HG03103 (cell line): Measurements from ENCODE around the gene KCNQ1.

Experiments
- ATAC-seq: cut with Tn5 transposase; IDR thresholded peaks from one replicate; pipeline ENCODE4 v1.9.1; 2021; ENCODE audit warnings: low read depth; ENCODE audit not compliant: unreplicated experiment

KCNQ1 gene

GRCh38 chr11:2808850-2809846 lies 364.3 kb downstream of the KCNQ1 start:
- ATAC-seq, result no peak

- no peak for ATAC-seq
Measured at GRCh38 chr11:2809854-2810253, 365.0 kb downstream of the KCNQ1 start.

GRCh38 chr11:2810411-2811205 lies 365.8 kb downstream of the KCNQ1 start:
- no peak for ATAC-seq

DNA sequence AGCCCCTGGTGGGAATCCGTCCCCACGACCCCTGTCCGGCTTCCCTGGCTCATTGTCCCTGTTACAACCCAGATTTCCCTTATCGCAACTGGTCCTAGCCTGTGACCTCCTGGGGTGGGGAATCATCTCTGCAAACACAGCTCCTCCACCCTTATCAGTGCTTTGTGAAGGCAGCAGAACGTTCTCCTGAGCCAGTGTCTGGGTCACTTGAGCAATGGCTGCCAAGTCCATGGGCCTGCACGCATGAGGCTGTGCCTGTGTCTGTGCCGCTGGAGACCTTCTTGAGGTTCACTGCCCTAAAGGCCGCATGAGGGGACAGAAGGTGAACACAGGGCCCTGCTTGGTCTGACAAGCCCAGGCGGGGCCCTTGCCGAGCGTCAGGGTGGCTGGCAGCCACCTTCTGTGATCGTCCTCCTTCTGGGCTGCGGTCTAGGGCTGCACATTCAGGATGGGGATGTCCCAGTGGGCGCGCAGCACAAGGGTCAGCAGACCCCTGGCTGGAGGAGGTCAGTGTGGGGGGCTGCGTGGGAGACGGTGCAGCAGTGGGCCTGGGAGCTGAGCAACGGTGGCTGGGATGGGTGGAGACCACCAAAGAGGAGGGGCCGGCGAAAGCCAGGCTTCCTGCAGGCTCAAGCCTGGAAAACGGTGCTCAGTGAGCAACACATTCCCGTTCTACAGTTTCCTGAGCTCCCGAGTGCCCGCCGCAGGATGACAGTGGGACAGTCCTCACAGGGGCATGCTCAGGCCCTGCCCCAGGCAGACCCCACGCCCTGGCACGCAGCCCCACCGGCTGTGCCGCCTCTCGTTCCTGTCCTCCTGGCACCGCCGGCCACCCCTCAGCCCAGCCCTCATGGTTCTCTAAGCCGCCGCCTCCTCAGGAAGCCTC lies 366.6 kb downstream of the KCNQ1 start:
- ATAC-seq, result no peak

DNA sequence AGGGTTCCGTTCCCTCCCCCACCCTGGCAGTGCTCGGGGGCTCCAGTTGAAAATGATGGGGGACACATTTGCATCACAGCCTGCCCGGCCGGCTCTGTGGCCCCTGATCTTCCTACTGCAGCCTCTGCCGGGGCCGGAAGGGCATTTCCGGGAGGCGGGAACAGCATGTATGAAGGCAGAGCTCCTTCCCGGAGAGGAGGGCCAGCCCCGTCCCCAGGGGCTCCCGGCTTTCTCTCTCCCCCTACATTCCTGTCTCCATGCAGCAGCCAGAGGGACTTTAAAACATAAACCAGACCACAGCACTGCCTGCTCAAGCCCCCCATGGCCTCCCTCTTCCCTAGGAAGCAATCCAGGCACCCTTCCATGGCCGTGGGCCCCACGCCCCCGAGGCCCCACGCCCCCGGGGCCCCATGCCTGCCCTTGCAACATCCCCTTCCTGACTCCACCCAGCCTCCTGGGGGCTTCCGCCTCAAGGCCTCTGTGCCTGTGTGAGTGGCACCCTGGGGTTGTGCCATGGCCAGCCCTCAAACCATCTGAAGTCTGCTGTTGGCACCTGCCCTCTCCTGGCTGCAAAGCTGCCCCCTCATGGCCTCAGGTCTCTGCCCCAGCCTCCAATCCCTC lies 367.7 kb downstream of the KCNQ1 start:
- no peak for ATAC-seq

DNA sequence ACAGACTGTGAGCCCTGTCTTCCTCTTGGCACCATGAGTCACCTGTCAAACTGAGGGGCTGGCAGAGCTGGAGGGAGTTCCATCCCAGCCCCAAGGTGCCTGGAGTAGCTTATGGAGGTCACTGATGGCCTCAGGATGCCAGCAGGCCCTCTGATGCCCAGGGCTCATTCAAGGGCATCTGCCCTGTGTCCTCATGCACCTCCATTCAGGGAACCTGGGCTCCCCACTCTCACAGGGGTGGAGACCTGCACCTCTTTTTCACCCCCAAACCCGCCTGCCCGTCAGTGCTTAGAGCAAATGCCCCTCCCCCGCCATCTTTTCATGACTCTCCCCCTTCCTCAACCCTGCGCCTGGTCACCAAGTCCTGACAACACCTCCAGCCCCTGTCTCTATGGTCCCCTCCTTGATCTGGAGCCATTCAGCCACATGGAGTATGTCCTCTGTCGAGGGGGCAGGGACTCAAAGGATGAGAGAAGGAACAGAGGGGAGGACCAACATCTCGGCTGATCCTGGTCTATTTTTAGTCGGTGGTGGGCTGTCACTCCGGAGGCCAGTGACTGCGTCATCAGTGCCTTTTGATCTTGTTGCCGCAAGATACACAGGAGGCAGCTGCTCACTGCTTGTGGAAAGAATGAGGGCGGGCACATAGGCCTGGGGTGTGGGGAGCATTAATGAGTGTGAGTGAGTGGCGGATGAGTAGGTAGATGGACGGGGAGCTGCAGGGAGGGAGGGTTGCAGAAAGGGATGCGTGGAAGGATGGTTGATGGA lies 368.5 kb downstream of the KCNQ1 start:
- no peak for ATAC-seq

- no peak for ATAC-seq
Measured at GRCh38 chr11:2813968-2814367, 369.2 kb downstream of the KCNQ1 start.

- no peak for ATAC-seq
Measured at GRCh38 chr11:2814751-2815150, 369.9 kb downstream of the KCNQ1 start.

- ATAC-seq, result no peak
Measured at GRCh38 chr11:2815762-2816496, 371.1 kb downstream of the KCNQ1 start.

GRCh38 chr11:2816523-2816922 lies 371.7 kb downstream of the KCNQ1 start:
- ATAC-seq, result no peak

DNA sequence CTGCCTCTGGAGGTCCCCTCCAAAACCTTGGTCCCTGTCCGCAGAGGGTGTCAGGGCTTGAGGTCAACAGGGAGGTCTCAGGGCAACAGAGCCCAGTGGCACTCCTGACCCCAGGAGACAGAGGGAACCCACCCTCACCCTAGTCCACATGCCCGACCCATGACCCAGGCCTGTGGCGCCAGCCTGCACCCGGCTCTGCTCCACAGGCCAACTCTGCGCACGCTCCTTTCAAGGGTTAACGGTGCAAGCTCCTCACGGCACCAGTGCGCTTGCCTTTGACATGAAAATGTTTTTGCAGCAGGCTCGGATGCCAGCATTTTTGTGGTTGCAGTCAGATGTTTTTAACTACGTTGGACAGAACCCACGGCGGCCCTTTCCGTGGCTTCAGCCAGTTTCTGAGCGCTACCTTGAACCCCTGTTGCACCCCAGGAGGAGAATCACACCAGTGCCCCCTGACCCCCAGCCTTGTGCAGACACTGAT lies 372.2 kb downstream of the KCNQ1 start:
- ATAC-seq, result no peak

GRCh38 chr11:2817431-2817830 lies 372.6 kb downstream of the KCNQ1 start:
- no peak for ATAC-seq

- no peak for ATAC-seq
Measured at GRCh38 chr11:2818021-2818420, 373.2 kb downstream of the KCNQ1 start.

DNA sequence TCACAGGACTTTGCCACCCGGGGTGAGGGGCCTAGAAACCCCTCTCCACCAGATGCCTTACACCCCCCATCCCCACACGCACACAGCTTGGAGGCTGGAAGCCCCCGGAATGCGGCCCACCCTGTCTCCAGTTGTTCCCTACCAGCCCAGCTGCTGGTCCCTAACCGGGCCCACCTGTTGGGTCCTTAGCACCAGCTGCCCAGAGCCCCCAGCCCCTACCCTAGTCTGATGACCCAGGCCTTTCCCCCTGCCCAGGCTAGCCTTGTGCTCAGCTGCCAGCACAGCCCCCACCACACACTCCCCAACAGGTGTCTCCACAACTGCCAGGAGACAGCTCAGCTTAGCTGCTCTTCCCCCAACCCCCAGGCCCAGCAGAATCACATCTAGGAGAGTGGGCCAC lies 373.7 kb downstream of the KCNQ1 start:
- no peak for ATAC-seq

- no peak for ATAC-seq
Measured at GRCh38 chr11:2819316-2819715, 374.5 kb downstream of the KCNQ1 start.

GRCh38 chr11:2820976-2821375 lies 376.2 kb downstream of the KCNQ1 start:
- ATAC-seq, result no peak

GRCh38 chr11:2821891-2822290 lies 377.1 kb downstream of the KCNQ1 start:
- no peak for ATAC-seq

DNA sequence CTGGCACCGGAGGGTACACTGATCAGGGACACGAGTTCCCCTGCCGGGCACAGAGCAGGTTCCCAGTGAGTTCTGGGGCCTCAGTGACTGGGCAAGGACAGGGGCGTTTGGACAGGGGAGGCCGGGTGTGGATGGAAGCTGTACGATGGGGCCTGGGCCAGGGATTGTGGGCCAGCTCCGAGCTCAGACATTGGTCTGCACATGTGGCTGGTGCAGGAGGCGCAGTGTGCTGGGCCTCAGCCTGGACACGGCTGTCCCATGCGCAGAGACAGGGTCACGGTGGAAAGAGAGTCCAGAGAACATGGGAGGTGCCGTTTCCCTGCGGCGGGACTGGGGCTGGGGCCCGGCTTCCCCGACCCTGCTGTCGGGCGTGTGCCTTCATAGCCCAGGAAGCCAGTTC lies 380.0 kb downstream of the KCNQ1 start:
- ATAC-seq, result no peak
